Esophagus squamous epithelium (tissue), 5 donors: ENCODE data around the gene ERVK3-1. TPM values are rescaled to one million over a fixed set of nuclear protein-coding genes. Genes with fewer than 3 reads are reported as not detected.
A peak's percentile ranks its signal among the peaks of the same experiment; 100 is the strongest.

Experiments used
- DNase-seq: peaks from one replicate; lab custom pipeline; 2025; lab: John Stamatoyannopoulos, UW
- H3K27ac ChIP-seq, 4 donors: fragments of 200-600 bp; sonication (generic); one replicate each; pipeline ENCODE4 v1.5.1; 2016 to 2019; ENCODE audit warnings: mild to moderate bottlenecking in 1 of 4
- H3K27me3 ChIP-seq, 4 donors: fragments of 200-600 bp; sonication (generic); 1 replicate in 3 of 4; 2 replicates in 1 of 4; pipeline versions ENCODE4 v1.5.1 to v1.6.0; 2017 to 2021; ENCODE audit warnings: antibody characterized with exemption in 1 of 4
- H3K36me3 ChIP-seq, 3 donors: fragments of 200-600 bp; sonication (generic); one replicate each; pipeline ENCODE4 v1.5.1; 2016 to 2019
- H3K4me1 ChIP-seq, 3 donors: fragments of 200-600 bp; sonication (generic); one replicate each; pipeline ENCODE4 v1.5.1; 2017 to 2019
- H3K4me3 ChIP-seq, 4 donors: fragments of 200-600 bp; sonication (generic); 1 replicate in 3 of 4; 2 replicates in 1 of 4; pipeline ENCODE4 v1.5.1; 2016 to 2019; ENCODE audit warnings: mild to moderate bottlenecking in 2 of 4, moderate library complexity in 1 of 4
- H3K9me3 ChIP-seq, 3 donors: fragments of 200-600 bp; sonication (generic); one replicate each; pipeline ENCODE4 v1.5.1; 2016 to 2019
- CTCF ChIP-seq, 6 experiments: fragments of 450-650 bp in 4 of 6; fragments of 200-600 bp in 2 of 6; sonication (generic) in 2 of 6; IDR thresholded peaks; one replicate each; pipeline ENCODE4 v1.5.1; 2016 to 2019; ENCODE audit warnings: antibody characterized with exemption in 6 of 6, mild to moderate bottlenecking in 4 of 6, moderate library complexity in 4 of 6
- POLR2A ChIP-seq, 4 donors: fragments of 450-650 bp; IDR thresholded peaks; one replicate each; pipeline ENCODE4 v1.6.1; 2017; ENCODE audit warnings: antibody characterized with exemption in 4 of 4, mild to moderate bottlenecking in 4 of 4, moderate library complexity in 3 of 4
- WGBS, 2 donors: methylation state at CpG; one replicate each; pipeline ENCODE4 v1.1.5; 2018; 5-methylcytosine and 5-hydroxymethylcytosine counted together
- intact Hi-C: fragments of 100-400 bp; cut with DNase I; formaldehyde crosslinking; loops from one replicate; pipeline ENCODE4 v1.15.0; 2022
- total RNA-seq, 4 donors: library from RNA; depleted of rRNA; stranded (reverse); fragments of >200 nt; gene quantifications; one replicate each; pipeline ENCODE4 v1.1.0, GENCODE V29; 2016
- donor health status: DM: yes; HTN: yes; CAD: no.

Gene ERVK3-1
- total RNA-seq, 4 donors from 2014 or later = 24.7 to 42.0 (median 38.0) TPM

GRCh38 chr19:58330458-58330857 is 25.3 kb downstream of the ERVK3-1 start:
- Histone ChIP-seq H3K27ac (peak overlapping the region in 1 of 4 donors; percentile 46), H3K9me3 (no peaks in the 10 kb centered on the region), H3K27me3 (no peaks in the 10 kb centered on the region), H3K4me1 (peaks cover 15 to 30% (median 19%) of the 10 kb centered on the region in 3 donors), H3K36me3 (peaks cover 0 to 14% (median 5%) of the 10 kb centered on the region in 3 donors), H3K4me3 (no peak overlapping the region)
- intact Hi-C loops = no loop called here
- TF ChIP-seq POLR2A (IDR thresholded peaks at IDR 0.05) = no peak
- no peak for TF ChIP-seq CTCF (IDR thresholded peaks at IDR 0.05)
- 74 to 77% methylated on average over 4 of the region's 4 CpGs for whole genome bisulfite sequencing, 2 donors
- no peak for DNase-seq

GRCh38 chr19:58332697-58333096 is 27.5 kb downstream of the ERVK3-1 start:
- 85 to 90% methylated on average over 1 of the region's 1 CpG for WGBS, 2 donors
- peaks cover 0 to 34% (median 11%) of the 10 kb centered on the region in 3 donors for H3K36me3 ChIP-seq
- H3K4me1 ChIP-seq = peaks cover 5 to 15% (median 6%) of the 10 kb centered on the region in 3 donors
- no peaks in the 10 kb centered on the region for H3K27me3 ChIP-seq
- TF ChIP-seq POLR2A (IDR thresholded peaks at IDR 0.05) (no peak), CTCF (IDR thresholded peaks at IDR 0.05) (no peak)
- no peak overlapping the region for H3K4me3 ChIP-seq
- intact Hi-C loops = no loop called here
- H3K9me3 ChIP-seq = no peaks in the 10 kb centered on the region
- no peak for DNase-seq
- H3K27ac ChIP-seq = no peak overlapping the region

GRCh38 chr19:58334691-58335249 is 29.6 kb downstream of the ERVK3-1 start:
- DNase-seq = no peak
- Histone ChIP-seq H3K27ac (no peak overlapping the region), H3K4me1 (no peaks in the 10 kb centered on the region), H3K27me3 (no peaks in the 10 kb centered on the region), H3K4me3 (no peak overlapping the region), H3K9me3 (no peaks in the 10 kb centered on the region), H3K36me3 (peaks cover 0 to 54% (median 14%) of the 10 kb centered on the region in 3 donors)
- TF ChIP-seq CTCF (IDR thresholded peaks at IDR 0.05) (no peak), POLR2A (IDR thresholded peaks at IDR 0.05) (no peak)
- intact Hi-C loops = no loop called here
- WGBS, 2 donors = 88 to 98% methylated on average over 6 to 8 of the region's 19 CpGs

GRCh38 chr19:58335630-58336029 is 30.5 kb downstream of the ERVK3-1 start:
- 50 to 63% methylated on average over 1 to 2 of the region's 3 CpGs for WGBS, 2 donors
- no peak for DNase-seq
- TF ChIP-seq CTCF (IDR thresholded peaks at IDR 0.05) (no peak), POLR2A (IDR thresholded peaks at IDR 0.05) (no peak)
- H3K4me1 ChIP-seq = no peaks in the 10 kb centered on the region
- no peak overlapping the region for H3K4me3 ChIP-seq
- no peaks in the 10 kb centered on the region for H3K9me3 ChIP-seq
- H3K27ac ChIP-seq = no peak overlapping the region
- H3K27me3 ChIP-seq = no peaks in the 10 kb centered on the region
- intact Hi-C loops = no loop called here
- peaks cover 0 to 58% (median 14%) of the 10 kb centered on the region in 3 donors for H3K36me3 ChIP-seq

GRCh38 chr19:58336216-58336615 is 31.0 kb downstream of the ERVK3-1 start:
- intact Hi-C loops = no loop called here
- WGBS, 2 donors = 100% methylated on average over 1 of the region's 1 CpG; no CpG with 5 or more reads in 1 of the 2 donors
- no peak for TF ChIP-seq CTCF (IDR thresholded peaks at IDR 0.05)
- no peak for TF ChIP-seq POLR2A (IDR thresholded peaks at IDR 0.05)
- Histone ChIP-seq H3K4me1 (no peaks in the 10 kb centered on the region), H3K27me3 (no peaks in the 10 kb centered on the region), H3K4me3 (no peak overlapping the region), H3K27ac (no peak overlapping the region), H3K9me3 (no peaks in the 10 kb centered on the region), H3K36me3 (peaks cover 0 to 64% (median 14%) of the 10 kb centered on the region in 3 donors)
- no peak for DNase-seq
